Activated CD4-positive, CD25-positive, alpha-beta regulatory T cell treated with anti-CD3 and anti-CD28 coated beads, Interleukin-2, amount 50 U/mL, for 72 hours (primary cell): ENCODE data around the gene BRD3OS.

Experiments
- DNase-seq: peaks from one replicate; pipeline ENCODE4 v3.0.0; 2021

The BRD3OS gene

DNA sequence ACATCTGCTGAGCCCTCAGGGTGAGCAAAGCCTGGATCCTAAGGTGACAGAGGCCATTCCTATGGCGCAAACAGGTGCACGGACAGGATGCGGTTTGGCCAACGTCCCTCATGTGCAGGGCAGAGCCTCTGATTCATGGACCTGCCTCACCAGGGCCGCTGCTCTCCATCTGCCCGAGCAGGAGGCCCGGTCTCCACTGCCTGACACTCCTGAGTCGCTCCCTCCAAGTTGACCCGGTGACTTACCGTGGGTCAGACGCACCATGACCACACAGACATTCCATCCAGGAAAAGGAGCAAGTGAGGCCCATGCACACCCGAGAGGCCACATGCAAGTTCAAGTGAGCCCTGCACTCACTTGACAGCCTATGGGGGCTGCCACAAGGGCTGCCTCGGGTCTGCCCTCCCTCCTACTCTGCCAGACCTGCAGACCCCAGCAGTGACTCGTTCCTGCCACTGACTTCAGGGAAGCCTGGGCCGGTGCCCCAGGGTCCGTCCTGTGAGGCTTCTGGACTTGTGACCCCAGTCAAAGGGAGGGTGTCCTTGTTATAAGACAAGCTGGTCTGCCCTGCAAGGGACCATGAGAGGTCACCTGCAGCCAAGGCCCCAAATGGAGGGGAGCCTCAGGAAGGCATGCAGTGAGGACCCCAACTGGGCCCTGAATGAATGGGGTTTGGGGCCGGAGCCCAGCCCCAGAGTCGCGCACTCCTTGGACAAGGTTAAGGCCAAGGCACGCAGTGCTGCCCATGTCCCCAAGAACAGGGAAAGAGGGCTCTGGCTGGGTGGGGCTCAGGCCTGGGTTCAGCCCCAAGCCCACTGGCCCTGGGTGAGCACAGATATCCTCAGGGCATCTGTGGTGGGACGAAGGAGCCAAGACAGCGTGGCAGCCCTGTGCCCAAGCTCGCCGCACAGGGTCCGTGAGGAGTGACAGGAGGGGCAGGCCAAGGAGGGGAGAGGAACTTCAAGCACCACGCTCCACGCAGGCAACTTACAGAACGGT is 10.1 kb downstream of the BRD3OS start:
- DNase-seq: no peak

DNA sequence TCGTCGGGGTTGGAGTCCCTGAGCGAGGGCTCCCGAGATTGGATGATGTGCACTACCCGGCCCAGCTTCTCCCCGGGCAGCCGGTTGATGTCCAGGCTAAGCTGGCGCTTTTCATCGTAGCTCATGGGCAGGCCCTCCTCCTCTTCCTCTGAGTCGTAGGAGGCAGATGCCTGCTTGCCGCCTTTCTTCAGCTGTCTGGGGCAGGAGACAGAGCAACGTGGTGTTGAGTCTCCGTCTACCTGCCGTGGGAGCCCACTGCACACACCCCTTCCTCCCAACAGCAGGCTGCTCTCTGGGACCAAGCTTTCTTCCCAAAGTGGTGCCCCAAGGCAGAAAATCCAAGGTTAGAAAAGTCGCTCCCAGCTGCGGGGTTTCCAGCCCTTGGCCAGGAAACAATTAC is 10.8 kb downstream of the BRD3OS start:
- DNase-seq: no peak

DNA sequence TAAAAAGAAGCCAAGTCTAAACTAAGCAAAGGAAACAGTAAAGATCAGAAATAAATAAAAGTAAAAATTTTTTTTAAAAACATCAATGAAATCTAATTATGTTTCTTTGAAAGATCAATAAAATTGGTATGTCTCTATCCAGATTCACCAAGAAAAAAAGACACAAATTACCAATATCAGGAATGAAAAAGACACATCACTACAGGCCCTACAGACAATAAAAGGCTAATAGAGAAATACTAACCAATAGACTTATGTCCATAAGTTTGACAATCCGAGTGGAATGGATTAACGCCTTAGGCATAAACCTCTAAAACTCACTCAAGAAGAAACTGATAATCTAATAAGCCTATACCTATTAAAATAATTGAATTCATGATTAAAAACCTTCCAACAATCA is 12.4 kb downstream of the BRD3OS start:
- no peak for DNase-seq

DNA sequence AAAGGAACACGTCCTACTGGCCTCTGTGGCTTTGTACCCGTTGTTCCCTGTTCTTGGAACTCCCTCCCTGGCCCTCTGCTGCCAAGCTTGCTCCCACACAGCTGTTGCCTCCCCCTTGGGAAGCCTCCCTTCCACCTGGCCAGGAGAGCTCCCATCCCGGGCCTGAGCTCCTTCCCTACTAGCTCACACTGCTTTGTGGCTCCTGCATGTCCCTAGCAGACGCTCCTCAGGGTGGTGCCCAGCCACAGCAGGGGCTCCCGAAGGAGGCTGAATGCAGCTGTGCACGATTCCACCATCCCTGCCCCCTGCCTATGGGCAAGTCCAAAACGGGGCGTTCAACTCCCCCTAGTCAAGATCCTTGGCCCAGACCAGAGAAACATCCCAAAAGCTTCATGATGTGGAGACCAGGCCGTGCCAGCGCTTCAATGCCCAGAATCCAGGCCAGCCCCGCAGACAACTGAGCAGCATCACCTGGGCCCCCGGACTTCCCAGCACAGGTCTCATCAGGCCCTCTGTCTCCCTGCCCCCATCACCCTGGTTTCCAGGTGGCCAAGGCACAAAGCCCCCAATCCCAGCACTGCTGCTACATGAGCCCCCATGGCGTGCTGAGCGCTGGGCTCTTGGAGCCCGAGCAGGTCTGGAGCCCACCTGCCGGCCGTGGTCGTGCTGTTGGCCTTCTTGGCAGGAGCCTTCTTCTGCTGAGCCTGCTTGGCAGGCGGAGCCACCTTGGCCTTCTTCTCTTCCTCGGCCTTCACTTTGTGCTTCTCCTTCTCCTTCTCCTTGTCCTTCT is 14.3 kb downstream of the BRD3OS start:
- DNase-seq: no peak

DNA sequence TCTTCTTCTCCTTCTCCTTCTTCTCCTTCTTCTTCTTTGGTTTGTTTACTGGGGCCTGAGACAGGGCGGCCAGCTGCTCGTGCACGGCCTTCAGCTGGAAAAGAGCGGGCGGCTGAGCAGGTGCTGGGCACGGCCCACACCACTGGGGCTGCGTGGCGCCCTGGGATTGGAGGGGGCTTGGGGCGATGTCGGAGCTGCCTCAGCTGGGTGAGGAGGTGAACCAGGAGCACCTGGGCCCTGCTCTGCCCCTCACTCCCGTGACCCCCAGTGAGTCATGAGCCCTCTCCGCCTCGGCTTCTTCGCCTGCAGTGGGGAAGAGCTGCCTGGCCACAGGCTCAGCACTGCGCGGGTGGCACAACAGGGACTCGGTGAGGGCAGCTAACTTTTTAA is 14.9 kb downstream of the BRD3OS start:
- DNase-seq: no peak

DNA sequence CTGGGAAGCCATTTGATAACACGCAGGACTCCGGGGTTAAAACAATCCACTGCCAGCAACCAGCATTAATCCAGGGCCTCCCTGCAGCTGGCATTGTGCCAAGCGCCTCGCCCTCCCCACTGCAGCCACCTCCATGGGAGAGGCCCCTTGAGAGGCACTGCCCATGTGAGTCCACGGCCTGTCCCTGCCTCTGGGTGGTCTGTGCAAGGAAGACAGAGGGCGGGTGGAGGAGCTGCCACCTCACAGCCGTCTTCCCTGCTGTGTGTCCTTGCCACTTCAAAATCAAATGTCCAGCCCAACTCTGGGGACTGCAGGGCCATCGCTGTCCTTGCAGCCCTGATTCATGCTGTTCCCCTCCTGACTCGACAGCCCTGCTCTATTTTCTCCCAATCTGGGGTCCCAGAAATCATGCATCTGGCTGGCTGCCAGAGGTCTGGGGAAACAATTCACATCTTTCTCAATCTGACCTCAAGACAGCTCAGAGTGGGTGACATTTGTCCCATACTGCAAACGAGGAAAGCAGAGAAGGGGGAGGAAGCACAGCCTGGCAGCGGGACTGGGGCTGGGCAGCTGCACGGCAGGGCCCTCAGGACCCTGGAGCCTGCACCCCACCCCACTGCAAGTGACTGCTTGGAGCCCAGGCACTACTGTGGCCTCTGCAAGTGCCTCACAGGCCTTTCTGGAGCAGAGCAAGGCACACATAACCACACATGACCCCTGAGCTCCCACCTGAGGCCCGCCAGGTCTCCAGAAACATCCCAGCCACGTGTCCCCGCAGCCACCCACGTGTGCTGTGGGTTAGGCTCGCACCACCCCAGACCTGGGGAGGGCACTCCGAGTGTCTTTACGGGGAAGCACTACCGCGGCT is 15.7 kb downstream of the BRD3OS start:
- no peak for DNase-seq

DNA sequence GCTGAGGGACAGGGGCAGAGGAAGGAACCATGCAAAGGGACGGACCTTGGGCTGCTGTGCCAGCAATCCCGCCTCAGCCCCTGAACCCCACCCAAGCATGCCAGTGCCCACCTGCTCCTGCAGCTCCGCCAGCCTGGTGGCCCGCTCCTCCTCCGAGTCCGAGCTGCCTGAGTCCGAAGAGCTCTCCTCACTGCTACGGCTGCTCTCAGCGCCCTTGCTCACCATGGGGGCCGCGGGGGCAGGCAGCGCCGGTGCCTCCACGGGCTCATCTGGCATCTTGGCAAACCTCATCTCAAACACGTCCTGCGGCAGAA is 16.3 kb downstream of the BRD3OS start:
- DNase-seq: no peak

DNA sequence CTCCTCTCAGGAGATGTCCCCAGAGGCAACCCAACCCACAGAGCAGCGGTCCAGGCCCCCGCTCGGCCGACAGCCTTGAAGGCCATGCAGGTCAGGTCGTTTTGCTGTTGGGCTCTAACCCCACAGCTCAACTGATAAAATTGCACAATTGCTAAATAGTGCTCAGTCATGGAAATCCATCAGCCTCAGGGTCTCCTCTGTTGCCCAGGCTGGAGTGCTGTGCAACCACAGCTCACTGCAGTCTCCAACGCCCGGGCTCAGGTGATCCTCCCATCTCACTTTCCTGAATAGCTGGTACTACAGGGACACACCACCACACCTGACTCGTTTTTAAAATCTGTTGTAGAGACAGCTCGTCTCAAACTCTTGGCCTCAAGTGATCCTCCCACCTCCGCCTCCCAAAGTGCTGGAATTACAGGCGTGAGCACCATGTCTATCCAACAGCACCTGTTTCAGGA is 18.3 kb downstream of the BRD3OS start:
- DNase-seq: no peak

DNA sequence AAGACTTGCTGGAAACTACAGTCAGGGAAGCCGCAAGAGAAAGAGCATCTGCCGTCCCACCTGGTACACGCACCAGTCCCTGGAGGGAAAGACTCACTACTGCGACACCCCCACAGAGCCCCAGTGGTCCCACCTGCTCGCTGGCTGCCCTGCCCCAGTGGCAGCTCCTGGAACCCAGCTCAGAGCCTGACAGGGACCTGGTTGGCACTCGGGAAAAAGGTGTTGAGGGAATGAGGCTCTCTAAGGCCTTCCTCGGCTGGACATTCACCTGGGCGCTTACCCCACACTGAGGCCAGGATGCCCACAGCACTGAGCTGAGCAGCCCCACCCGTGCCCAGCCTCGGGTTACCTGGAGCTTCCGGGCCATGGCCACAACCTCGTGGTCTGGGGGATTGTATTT is 19.7 kb downstream of the BRD3OS start:
- no peak for DNase-seq

DNA sequence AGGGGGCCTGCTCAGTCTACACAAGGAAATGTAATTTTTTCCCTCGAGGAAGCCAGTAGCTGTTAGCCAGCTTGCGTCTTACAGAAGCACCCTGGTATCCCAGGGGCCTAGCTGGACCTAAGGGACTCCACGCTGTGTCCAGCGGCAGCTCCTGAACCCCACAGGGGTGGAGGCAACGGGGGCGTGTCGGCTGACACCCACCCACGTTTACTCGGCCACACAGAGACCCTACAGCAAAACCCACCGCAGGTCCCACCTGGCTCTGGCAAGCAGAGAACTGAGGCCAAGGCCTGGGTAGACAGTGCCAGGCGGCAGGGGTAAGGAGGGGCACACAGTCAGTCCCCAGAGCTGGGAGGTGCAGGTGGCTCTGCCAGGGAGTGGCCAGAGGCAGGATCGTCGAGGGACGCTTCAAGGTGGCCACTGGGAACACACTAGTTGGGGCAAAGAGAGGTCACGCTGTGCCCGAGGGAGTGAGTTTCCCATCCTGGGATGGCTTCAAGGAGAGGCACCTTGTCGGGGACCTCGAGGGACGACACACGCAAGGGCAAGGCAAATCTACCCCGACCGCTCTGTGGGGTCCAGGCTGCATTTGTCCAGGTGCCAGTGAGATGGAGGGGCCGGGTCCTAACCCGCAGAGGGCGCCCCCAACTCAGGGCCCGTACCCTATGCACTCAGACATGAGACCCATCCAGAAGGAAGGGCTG is 20.7 kb downstream of the BRD3OS start:
- DNase-seq: no peak

DNA sequence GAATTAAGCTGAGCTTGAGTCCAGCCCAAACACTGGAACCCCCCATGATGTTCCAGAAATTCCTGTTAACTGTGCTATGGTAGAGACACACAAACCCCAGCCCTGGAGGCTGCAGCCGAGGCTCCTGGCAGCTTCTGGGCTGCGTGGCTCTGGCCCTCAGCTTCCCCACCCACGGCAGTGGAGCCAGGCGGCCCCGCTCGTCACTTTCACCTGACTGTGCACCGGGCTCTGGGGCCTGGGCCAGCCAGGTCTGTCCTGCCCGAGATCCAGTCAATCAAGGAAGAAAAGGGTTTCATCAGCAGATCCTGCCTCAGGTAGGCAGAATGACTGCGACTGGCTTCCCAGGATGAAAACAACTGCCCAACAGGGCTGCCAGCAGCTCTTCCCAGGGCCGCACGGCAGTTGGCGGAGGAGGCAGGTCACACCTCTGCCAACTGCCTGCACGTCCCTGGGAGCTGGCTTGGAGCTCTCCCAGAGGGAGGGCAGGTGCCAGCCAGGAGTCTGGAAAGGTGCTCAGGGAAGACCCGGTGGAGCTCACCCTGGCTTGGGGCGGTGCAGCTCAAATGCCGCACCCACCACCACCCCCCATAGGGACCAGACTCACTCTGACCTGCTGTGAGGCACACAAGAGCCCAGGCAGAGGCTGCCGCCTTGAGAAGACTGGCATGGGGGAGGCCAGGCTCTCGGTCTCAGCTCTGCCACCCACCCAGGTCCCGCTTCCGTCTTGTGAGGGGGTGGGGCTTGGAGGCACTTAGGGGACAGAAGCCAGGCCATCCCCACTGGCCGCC is 21.8 kb downstream of the BRD3OS start:
- DNase-seq: no peak

DNA sequence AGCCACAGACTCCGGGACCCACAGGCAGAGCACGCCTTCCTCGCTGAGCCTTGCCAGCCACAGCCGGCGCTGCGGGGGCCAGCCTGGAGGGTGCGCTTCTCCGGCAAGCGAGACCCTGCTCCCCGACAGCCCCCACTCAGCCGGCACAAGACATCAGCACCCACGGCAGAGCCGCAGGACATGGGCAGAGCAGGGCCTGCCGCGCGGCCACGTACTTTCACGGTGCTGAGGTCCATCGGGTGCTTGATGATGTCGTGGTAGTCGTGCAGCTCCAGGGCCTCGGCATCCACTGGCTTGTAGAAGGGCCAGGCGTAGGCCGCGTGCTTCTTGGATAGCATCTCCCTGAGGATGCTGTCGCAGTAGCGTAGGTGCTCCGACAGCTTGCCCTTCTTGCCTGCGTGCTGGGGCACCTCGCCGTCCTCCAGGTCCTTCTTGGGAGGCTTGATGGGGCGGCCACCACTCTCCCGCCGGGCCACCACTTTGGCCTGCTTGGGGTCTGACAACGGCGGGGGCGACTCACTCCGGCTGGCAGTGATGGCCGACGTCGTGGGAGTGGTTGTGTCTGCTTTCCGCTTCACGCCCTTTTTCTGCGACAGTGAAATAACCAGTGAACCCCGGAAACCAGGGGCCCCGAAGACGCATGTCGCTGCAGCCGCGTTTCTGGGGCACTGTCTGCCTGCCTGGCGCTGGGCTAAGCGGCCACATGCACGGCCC is 22.7 kb downstream of the BRD3OS start:
- DNase-seq: no peak

DNA sequence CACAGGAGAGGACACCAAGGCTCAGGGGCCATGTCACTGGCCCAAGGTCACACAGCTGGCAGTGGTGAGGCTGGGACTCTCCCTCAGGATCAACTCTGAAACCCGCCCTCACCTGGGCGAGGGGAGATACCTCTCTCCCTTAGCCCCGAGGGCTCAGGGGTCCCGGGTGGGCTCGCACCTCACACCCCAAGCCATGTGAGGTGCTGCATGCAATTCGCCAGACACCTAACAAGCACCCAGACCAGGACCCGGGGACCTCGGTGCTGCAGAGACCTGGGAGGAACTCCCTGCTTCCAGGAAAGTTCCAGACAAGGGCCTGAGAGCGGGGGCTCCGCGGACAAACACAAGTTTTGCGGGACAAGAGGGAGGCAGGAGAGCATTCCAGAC is 23.3 kb downstream of the BRD3OS start:
- no peak for DNase-seq

DNA sequence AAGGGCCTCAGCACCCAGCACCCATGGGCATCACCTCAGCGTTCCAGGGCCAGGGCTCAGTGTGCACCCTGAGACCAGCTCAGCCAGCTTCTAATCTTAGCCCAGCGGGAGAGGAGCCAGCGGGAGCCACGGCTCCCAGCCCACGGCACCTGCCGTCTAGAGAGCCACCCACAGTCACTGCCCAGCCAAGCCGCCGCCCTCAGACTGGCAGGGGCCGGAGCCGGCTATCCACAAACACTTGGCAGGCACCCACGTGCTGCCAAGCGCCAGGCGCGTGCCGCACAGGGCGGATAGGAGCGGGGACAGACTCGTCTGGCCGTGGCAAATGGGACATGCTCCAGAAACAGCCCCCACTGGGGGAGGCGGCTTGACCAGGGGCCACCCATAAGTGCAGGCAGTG is 24.0 kb downstream of the BRD3OS start:
- no peak for DNase-seq

DNA sequence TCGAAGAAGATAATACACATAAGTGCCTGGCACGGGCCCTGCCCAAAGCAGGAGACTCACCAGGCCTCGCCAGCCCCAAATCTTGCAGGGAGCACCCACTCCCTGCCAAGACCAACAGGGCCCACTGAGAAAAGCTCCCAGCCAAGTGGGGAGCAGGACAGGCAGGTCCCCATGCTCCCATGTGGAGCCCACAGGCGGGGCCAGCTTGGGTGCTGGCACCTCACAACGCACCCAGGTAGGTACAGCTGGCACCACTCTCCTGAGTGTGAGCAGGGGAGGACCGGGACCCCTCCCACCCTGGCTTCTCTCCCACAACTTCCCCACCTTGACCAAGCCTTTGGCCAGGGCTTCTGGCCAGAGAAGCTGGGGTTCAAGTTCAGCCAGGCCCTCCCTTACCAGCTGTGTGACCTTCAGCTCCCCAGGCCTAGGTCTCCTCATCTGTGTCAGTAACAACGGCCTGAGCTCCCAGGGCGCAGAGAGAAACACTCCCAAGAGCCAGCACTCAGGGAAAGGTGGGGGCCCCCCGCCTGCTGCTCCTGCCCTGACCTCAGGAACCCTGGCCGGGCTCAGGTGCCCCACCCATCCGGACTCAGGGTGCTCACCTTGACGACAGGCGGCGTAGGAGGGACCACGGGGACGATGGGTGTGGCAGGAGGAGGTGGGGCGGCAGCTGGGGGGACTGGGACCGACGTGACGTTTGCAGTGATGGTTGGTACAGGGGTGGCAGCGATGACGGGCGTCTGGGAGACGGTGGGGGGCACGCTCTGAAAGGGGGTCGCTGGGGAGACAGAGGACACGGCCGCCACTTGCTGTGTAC is 24.7 kb downstream of the BRD3OS start:
- no peak for DNase-seq

DNA sequence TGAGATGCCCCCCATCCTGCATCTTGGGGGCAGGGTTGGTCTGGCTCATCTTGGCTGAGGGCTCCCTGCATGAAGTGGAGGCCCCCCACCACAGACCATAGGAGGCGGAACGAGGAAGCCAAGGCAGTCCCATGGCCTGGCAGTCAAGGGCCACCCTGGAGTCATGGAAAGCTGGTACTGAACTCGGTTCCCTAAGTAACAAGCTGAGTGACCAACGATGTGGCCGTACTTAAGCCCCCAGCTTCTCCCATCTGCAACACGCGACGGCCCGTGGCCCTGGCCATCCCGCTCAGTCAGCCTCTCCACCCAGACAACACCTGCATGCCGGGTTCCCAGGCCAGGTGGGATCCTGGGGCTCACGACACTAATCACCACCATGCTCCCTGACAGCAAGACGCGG is 25.4 kb downstream of the BRD3OS start:
- DNase-seq: no peak

DNA sequence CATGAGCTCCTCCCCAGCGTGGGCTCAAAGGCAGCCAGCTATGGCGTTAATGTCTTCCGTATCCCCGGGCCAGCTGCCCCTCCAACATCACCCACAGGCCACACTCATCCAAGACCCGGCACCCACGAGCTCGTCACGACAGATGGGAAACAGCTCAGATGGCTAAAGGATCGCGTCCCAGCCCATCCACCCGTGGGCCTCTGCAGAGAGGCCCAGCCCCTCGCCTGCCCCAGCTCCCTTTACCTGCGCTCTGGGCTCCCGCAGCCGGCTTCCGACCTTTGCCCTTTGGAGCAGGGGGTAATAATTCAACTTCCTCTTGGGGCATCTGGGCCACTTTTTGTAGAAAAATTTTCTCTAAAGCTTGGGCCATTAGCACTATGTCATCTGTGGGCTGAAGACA is 26.0 kb downstream of the BRD3OS start:
- DNase-seq: no peak

DNA sequence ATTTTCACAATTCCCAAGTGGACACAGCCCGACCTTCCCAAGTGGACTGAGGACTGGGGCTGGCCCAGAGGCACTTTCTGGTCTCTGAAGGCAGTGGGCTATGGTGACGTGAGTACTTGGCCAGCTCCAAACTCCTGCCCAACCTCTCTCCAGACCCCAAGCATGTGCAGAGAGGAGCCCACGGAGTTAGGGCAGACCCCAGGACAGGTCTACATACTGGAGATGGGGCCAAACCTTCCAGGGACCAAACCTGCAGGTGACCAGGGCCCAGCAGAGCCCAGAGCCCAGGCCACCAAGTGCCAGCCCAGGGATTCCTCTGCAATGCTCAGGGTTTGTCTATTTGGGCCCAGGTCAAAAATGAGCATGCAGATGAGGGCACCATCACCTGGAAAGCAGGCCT is 27.2 kb downstream of the BRD3OS start:
- DNase-seq: no peak

DNA sequence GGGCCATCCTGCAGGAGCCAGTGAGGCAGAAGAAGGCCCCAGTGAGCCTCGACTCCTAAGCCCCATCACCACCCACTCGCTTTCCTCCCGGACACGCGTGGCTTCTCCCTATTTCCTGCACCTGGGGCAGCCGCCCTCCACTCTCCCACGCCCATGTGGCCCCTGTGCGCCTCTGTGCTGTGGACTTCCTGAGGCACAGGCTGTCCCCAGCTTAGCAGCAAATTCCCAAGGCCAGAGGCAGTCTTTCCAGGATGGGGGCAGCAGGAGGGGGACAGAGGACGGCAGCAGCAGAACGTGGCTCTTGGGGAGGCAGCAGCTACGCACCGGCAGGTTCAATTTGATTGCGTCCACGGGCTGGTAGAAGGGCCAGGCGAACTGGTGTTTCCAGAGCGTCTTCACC is 27.7 kb downstream of the BRD3OS start:
- no peak for DNase-seq

DNA sequence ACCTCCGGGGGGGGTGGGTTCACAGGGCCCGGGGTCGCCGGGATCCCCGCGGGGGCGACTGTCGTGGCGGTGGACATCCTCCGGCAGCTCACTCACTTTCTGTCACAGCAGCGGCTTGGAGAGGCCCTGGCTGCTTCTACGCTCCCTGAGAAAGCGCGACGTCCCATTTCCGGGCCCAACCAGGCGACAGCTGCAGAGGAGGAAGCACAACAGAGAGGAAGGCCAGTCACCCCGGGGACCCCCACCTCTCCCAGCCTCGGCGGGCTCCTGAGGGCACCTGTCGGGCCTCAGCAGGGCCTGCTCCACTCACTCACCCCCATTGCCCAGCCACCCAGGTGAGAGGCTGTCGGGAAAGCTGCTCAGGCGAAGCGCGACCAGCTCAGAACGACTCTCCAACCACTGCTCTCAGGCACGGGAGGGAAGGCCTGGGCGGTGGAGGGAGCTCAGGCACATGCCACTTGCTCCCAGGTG is 28.2 kb downstream of the BRD3OS start:
- no peak for DNase-seq
